SU-DHL-6 (cell line): Measurements from ENCODE around the gene BLTP3A.

Experiments
- CTCF ChIP-seq: fragments of 200-600 bp; sonication (generic); IDR thresholded peaks from one replicate; pipeline ENCODE4 v1.5.1; 2017; ENCODE audit warnings: antibody characterized with exemption, mild to moderate bottlenecking, low read length, moderate library complexity; ENCODE audit not compliant: insufficient read depth, poor library complexity, severe bottlenecking
- EZH2phosphoT487 ChIP-seq: fragments of 200-600 bp; sonication (generic), shearing (Covaris generic); conservative IDR thresholded peaks from 2 replicates; pipeline ENCODE4 v1.6.1; 2018; ENCODE audit warnings: mild to moderate bottlenecking, antibody characterized with exemption, low read length, moderate library complexity, mixed read lengths

DNA sequence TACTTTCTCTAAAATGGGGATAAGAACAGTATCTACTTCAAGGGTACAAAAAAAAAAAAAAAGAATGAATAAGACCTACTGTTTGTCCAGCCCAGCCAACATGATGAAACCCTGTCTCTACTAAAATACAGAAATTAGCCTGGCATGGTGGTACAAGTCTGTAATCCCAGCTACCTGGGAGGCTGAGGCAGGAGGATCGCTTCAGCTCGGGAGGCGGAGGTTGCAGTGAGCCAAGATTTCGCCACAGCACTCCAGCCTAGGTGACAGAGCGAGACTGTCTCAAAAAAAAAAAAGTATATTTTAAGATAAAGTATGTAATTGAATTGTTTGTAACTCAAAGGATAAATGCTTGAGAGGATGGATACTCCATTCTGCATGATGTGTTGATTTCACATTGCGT lies 2.0 kb downstream of the BLTP3A start:
- TF ChIP-seq EZH2phosphoT487 (no peak), CTCF (no peak)
